Osteocyte (in vitro differentiated cells): ENCODE data around the gene COL5A2. TPM values are rescaled to one million over a fixed set of nuclear protein-coding genes. Genes with fewer than 3 reads are reported as not detected.
A peak's percentile ranks its signal among the peaks of the same experiment; 100 is the strongest.

ENCODE experiments used
- DNase-seq: peaks from one replicate; pipeline ENCODE4 v3.0.0; 2021; ENCODE audit warnings: mixed read lengths; ENCODE audit not compliant: unreplicated experiment; ENCODE audit errors: extremely low spot score
- H3K27ac Mint-ChIP-seq: one replicate; pipeline ENCODE4 v1.8.0; 2021; ENCODE audit warnings: mild to moderate bottlenecking, mixed read lengths; ENCODE audit not compliant: unreplicated experiment
- H3K27me3 Mint-ChIP-seq: one replicate; pipeline ENCODE4 v1.8.0; 2021; ENCODE audit warnings: mixed read lengths; ENCODE audit not compliant: unreplicated experiment
- H3K36me3 Mint-ChIP-seq: one replicate; pipeline ENCODE4 v1.8.0; 2021; ENCODE audit warnings: mixed read lengths; ENCODE audit not compliant: unreplicated experiment
- H3K4me1 Mint-ChIP-seq: one replicate; pipeline ENCODE4 v1.8.0; 2021; ENCODE audit warnings: mixed read lengths; ENCODE audit not compliant: unreplicated experiment
- H3K4me3 Mint-ChIP-seq: one replicate; pipeline ENCODE4 v1.8.0; 2021; ENCODE audit warnings: mild to moderate bottlenecking, moderate library complexity, mixed read lengths; ENCODE audit not compliant: unreplicated experiment
- H3K9me3 Mint-ChIP-seq: one replicate; pipeline ENCODE4 v1.8.0; 2021; ENCODE audit warnings: mixed read lengths; ENCODE audit not compliant: unreplicated experiment
- total RNA-seq: library from RNA; stranded (reverse); gene quantifications from 2 replicates; pipeline ENCODE4 v1.2.1, GENCODE V29; 2021
- TF ChIP-seq, protein P1 (sequence below): fragments of 200-600 bp; sonication (generic); IDR thresholded peaks from 2 replicates; pipeline ENCODE4 v1.5.0; 2021; ENCODE audit warnings: antibody characterized with exemption, mild to moderate bottlenecking, moderate library complexity

COL5A2 gene
- total RNA-seq, 1 donor from 2014 or later: 1,873 TPM

DNA sequence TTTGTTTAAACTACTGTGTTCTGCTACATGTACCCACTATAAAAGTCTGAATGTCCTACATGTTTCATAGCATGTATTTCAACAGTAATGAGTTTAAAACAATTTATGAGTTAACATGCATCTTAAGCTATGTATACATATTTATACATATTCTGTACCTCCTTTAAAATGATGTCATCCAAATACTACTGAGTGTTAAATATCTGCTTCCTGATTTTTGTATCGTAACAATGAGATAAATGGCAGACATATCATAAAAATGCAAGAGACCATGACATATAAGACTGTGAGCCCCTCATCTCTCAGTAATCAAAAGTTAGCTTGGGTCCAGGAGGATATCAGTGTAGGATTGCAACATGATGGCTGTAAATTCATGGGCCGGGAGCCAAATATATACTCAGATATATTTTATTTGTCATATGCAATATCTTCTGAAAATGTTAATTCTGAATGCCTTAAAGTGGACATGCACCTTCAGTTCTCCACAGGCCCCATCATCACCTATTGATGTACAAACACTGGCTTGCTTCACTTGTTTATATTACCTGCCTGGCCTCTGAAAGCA lies 3.6 kb downstream of the COL5A2 start:
- Mint-ChIP-seq H3K4me3 (peak overlapping the region; percentile 88), H3K27ac (peak overlapping the region; percentile 94), H3K27me3 (no peaks in the 10 kb centered on the region), H3K4me1 (peaks cover 30% of the 10 kb centered on the region), H3K36me3 (peaks cover 26% of the 10 kb centered on the region), H3K9me3 (no peaks in the 10 kb centered on the region)
- TF ChIP-seq, protein P1, sequence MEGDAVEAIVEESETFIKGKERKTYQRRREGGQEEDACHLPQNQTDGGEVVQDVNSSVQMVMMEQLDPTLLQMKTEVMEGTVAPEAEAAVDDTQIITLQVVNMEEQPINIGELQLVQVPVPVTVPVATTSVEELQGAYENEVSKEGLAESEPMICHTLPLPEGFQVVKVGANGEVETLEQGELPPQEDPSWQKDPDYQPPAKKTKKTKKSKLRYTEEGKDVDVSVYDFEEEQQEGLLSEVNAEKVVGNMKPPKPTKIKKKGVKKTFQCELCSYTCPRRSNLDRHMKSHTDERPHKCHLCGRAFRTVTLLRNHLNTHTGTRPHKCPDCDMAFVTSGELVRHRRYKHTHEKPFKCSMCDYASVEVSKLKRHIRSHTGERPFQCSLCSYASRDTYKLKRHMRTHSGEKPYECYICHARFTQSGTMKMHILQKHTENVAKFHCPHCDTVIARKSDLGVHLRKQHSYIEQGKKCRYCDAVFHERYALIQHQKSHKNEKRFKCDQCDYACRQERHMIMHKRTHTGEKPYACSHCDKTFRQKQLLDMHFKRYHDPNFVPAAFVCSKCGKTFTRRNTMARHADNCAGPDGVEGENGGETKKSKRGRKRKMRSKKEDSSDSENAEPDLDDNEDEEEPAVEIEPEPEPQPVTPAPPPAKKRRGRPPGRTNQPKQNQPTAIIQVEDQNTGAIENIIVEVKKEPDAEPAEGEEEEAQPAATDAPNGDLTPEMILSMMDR: no peak
- DNase-seq: no peak

DNA sequence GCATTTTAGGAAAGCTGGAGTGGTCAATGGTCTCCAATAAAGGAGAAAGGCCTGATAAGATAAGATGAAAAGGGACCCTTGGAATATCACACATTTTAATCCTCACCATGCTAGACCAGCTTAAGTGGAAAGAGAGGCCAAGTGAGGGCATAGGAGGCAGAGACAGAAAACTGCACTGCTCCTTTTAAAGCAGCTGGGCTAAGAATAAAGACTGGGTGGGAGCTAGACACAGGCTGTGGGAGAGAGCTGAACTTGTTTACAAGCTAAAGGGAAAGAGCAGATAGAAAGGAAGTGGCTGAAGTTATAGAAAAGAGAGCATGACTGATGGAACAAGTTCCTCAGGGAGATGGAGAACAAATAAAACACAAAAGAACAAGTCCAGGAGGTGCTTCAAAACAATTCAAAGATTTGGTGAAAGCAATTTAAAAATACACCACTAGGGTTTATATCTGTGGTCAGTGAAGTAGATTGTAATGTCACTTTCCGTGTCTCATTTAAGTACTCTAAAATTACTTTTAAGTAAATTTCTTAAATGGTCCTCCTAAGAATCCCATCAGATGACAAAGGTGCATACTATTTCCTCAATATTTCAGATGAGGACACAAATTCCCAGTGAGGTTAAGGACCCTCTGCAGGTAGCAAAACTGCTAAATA lies 7.5 kb downstream of the COL5A2 start:
- no peak overlapping the region for H3K27ac Mint-ChIP-seq
- H3K4me1 Mint-ChIP-seq: peaks cover 42% of the 10 kb centered on the region
- TF ChIP-seq, protein P1: peak; percentile 32
- H3K36me3 Mint-ChIP-seq: peaks cover 28% of the 10 kb centered on the region
- no peaks in the 10 kb centered on the region for H3K9me3 Mint-ChIP-seq
- H3K27me3 Mint-ChIP-seq: no peaks in the 10 kb centered on the region
- DNase-seq: no peak
- no peak overlapping the region for H3K4me3 Mint-ChIP-seq

DNA sequence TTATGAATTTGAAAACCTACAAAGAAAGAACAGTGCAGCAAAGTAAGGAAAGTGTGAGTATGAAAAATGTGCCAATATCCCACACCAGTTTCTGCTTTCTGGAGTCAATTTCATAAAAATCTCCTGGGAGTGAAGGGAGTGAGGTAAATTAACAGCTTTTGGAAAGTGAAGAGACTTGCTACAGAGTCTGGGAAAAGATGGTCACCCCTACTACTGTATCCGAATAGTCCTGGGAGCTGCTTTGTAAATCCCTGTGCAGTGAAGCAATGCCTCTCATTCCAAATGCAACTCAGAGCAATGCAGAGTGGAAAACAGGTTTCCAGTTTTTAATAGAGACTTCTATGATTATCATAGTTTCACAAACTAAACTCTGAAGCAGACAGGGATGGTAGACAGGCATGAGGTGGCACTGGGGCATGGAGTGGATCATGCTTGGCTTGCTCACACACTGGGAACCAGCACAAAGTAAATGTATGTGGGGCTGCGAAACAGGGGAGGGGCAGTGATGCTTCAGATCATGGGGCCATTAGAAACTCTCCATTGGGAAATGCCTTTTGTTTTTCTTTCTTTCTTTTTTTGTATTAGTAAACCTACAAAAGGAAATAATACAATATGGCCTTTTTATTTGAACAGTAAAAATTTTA lies 10.6 kb downstream of the COL5A2 start:
- DNase-seq: no peak
- TF ChIP-seq, protein P1: no peak
- H3K4me3 Mint-ChIP-seq: peak overlapping the region; percentile 3
- H3K9me3 Mint-ChIP-seq: no peaks in the 10 kb centered on the region
- H3K27me3 Mint-ChIP-seq: no peaks in the 10 kb centered on the region
- H3K27ac Mint-ChIP-seq: peak overlapping the region; percentile 87
- H3K36me3 Mint-ChIP-seq: peaks cover 23% of the 10 kb centered on the region
- peaks cover 59% of the 10 kb centered on the region for H3K4me1 Mint-ChIP-seq

DNA sequence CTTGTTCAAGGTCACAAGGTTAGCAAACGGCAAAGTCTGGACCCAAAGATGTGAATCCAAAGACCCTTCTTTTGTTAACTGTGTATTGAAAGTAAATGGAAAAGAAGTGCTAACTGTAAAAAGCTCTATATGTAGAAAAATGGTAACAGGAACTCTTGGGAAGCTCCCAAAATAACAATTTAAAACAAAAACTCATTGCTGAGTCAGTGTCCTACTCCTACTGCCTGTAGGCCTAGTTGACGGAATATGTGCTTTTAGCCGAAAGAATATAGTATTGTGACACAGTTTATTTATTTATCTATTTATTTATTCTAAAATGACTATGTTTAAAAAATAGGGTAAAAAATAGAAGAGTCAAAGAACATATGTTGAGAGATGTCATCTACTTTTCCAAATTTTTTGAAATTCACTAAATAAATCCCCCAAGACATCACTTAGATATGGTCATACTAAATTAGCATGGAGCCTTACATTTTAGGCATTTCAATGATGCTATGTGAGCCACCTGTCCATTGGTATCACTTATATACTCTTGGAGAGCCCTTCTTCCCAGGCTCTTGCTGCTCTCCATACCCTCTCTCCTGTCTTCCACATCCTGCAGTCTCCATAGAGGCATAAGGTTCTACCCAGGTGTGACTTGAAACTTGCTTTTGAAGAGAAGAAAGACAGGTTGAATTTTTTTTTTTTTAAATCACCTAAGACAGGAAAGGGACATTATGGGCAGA lies 13.7 kb downstream of the COL5A2 start:
- H3K4me3 Mint-ChIP-seq: peak overlapping the region; percentile 49
- no peaks in the 10 kb centered on the region for H3K9me3 Mint-ChIP-seq
- TF ChIP-seq, protein P1: no peak
- peaks cover 29% of the 10 kb centered on the region for H3K36me3 Mint-ChIP-seq
- peak overlapping the region; percentile 87 for H3K27ac Mint-ChIP-seq
- DNase-seq: no peak
- no peaks in the 10 kb centered on the region for H3K27me3 Mint-ChIP-seq
- peaks cover 83% of the 10 kb centered on the region for H3K4me1 Mint-ChIP-seq

DNA sequence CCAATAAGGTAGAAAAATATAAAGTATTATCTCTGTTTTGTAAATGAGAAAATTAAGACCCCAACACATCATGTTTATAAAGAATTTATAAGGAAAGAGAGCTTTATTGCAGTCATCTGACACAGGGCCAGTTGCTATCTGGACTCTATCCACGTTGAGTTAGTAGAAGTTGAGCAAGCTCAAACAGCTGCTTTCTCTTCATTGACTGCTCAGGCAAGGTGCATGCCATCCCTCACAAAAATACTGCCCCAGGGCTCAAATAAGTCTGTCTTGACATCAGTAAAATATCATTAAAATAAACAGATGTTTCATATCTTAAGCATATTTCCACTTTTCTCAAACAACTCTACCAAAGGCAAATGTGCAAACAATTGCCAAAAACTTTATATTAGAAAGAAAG lies 14.8 kb downstream of the COL5A2 start:
- no peak for DNase-seq
- TF ChIP-seq, protein P1: no peak
- Mint-ChIP-seq H3K27ac (peak overlapping the region; percentile 72), H3K9me3 (no peaks in the 10 kb centered on the region), H3K36me3 (peaks cover 38% of the 10 kb centered on the region), H3K4me1 (peaks cover 93% of the 10 kb centered on the region), H3K4me3 (no peak overlapping the region), H3K27me3 (no peaks in the 10 kb centered on the region)
